PC-9 (cell line): ENCODE data around the gene CAPNS1. TPM values are rescaled to one million over a fixed set of nuclear protein-coding genes. Genes with fewer than 3 reads are reported as not detected.

Experiments used
- BruUV-seq: library from RNA; stranded (reverse); fragments of 400-500 nt; replicated peaks from 2 replicates; lab custom pipeline; 2021; lab: Mats Ljungman, UMichigan
- CTCF ChIA-PET: fragments of 300-600 bp; sonication (Branson Sonifier 250); formaldehyde crosslinking; loops from one replicate; lab custom pipeline; 2022; ENCODE audit warnings: antibody characterized with exemption; lab: Charles Lee
- POLR2A ChIA-PET: fragments of 300-600 bp; sonication (Branson Sonifier 250); formaldehyde crosslinking; loops from one replicate; lab custom pipeline; 2022; ENCODE audit warnings: antibody characterized with exemption; ENCODE audit not compliant: unreplicated experiment; lab: Charles Lee
- DNase-seq, 2 experiments: peaks; one replicate each; pipeline versions ENCODE4 v3.0.0 to v3.0.0-alpha.2; 2015 to 2022; ENCODE audit warnings: mixed read lengths in 1 of 2
- H2AFZ ChIP-seq: fragments of 200-600 bp; sonication (generic); 2 replicates; pipeline ENCODE4 v1.8.1; 2017; ENCODE audit warnings: antibody characterized with exemption
- H3F3A ChIP-seq: fragments of 200-600 bp; sonication (generic); 2 replicates; pipeline ENCODE4 v1.8.1; 2017; ENCODE audit warnings: antibody characterized with exemption, mild to moderate bottlenecking, low read depth; ENCODE audit not compliant: insufficient read depth
- H3K27ac ChIP-seq: fragments of 200-600 bp; sonication (generic); 2 replicates; pipeline ENCODE4 v1.6.1; 2016; ENCODE audit warnings: mixed run types
- H3K27me3 ChIP-seq: fragments of 200-600 bp; sonication (generic); 2 replicates; pipeline ENCODE4 v1.6.1; 2016; ENCODE audit warnings: low read depth, mixed run types; ENCODE audit not compliant: insufficient read depth
- H3K36me3 ChIP-seq: fragments of 200-600 bp; sonication (generic); 2 replicates; pipeline ENCODE4 v1.6.1; 2016; ENCODE audit warnings: low read depth, mixed run types
- H3K4me1 ChIP-seq: fragments of 200-600 bp; sonication (generic); replicated peaks from 2 replicates; pipeline ENCODE4 v1.6.1; 2016; ENCODE audit warnings: mixed run types; ENCODE audit not compliant: insufficient read depth
- H3K4me2 ChIP-seq: fragments of 200-600 bp; sonication (generic); 2 replicates; pipeline ENCODE4 v1.6.1; 2017; ENCODE audit warnings: mixed run types
- H3K4me3 ChIP-seq: fragments of 200-600 bp; sonication (generic); 2 replicates; pipeline ENCODE4 v1.6.1; 2016; ENCODE audit warnings: mixed run types
- H3K79me2 ChIP-seq: fragments of 200-600 bp; sonication (generic); 2 replicates; pipeline ENCODE4 v1.6.1; 2017; ENCODE audit warnings: low read depth, mixed run types
- H3K9me2 ChIP-seq: fragments of 200-600 bp; sonication (generic); 2 replicates; pipeline ENCODE4 v1.8.1; 2017; ENCODE audit warnings: mild to moderate bottlenecking; ENCODE audit not compliant: insufficient read depth
- H3K9me3 ChIP-seq: fragments of 200-600 bp; sonication (generic); 2 replicates; pipeline ENCODE4 v1.8.1; 2016; ENCODE audit warnings: low read depth; ENCODE audit not compliant: insufficient read depth
- H4K20me1 ChIP-seq: fragments of 200-600 bp; sonication (generic); 2 replicates; pipeline ENCODE4 v1.8.1; 2017; ENCODE audit not compliant: insufficient read depth
- EZH2 ChIP-seq: fragments of 200-600 bp; sonication (generic); IDR thresholded peaks from 2 replicates; pipeline ENCODE4 v1.8.0; 2017; ENCODE audit warnings: antibody characterized with exemption, low read depth
- intact Hi-C: fragments of 100-400 bp; cut with micrococcal nuclease; formaldehyde crosslinking; loops from one replicate; pipeline ENCODE4 v1.10.0; 2022; ENCODE audit not compliant: unreplicated experiment
- total RNA-seq: library from RNA; stranded (reverse); gene quantifications from 2 replicates; pipeline ENCODE4 v1.2.3, GENCODE V29; 2021
- TF ChIP-seq, protein P1 (sequence below): fragments of 200-600 bp; sonication (generic); conservative IDR thresholded peaks from 2 replicates; pipeline ENCODE4 v1.6.1; 2017; ENCODE audit warnings: mixed run types, antibody characterized with exemption, mild to moderate bottlenecking, moderate library complexity

CAPNS1 gene
- total RNA-seq, 1 experiment from 2014 or later = 1,177 TPM

DNA sequence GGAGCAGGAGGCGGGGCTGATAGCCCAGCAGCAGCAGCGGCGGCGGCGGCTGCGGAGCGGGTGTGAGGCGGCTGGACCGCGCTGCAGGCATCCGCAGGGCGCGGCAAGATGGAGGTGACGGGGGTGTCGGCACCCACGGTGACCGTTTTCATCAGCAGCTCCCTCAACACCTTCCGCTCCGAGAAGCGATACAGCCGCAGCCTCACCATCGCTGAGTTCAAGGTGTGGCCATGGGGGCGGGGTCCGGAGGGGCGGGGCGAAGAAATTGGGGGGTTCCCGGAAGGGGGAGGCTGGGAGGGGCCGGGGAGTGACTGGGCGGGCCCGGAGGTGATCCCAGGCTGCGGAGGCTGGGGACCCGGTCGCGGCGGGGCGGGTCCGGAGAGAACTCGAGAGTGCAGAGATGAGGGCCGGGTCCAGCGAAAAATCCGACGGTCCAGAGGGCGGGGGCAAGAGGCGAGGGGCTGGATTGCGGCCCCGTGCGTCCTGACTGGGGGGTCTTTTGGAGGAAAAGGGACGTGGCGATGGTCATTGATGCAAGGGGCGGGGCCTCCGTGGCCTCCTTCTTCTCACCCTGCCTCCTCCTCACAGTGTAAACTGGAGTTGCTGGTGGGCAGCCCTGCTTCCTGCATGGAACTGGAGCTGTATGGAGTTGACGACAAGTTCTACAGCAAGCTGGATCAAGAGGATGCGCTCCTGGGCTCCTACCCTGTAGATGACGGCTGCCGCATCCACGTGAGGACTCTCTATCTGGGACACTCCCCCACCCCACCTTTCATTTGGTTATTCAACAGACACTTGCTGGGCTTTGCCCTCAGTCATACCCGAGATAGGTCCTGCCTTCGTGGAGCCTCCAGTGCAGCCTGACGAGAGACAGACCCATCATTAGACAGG, 24.2 kb upstream of the CAPNS1 start, which contains the start of gene TBCB:
TBCB (plus strand) TSS at position 16 of the 891 bp plus-strand sequence; CDS start at position 109, 93 bp downstream.
- Histone ChIP-seq H4K20me1 (no peaks in the 10 kb centered on the region; the same call in 1 of the 2 replicates), H3K79me2 (peaks cover 24% of the 10 kb centered on the region), H3K27me3 (no peaks in the 10 kb centered on the region), H3K36me3 (no peaks in the 10 kb centered on the region), H2AFZ (peak within 1 kb of the TSS; percentile 97), H3K9me3 (no peaks in the 10 kb centered on the region), H3K4me3 (peak within 1 kb of the TSS; percentile 100), H3F3A (peaks cover 18% of the 10 kb centered on the region; the same call in 1 of the 2 replicates), H3K27ac (peak within 1 kb of the TSS; percentile 67), H3K9me2 (no peaks in the 10 kb centered on the region), H3K4me2 (peak within 1 kb of the TSS; percentile 88), H3K4me1 (peaks cover 12% of the 10 kb centered on the region)
- TF ChIP-seq, protein P1, sequence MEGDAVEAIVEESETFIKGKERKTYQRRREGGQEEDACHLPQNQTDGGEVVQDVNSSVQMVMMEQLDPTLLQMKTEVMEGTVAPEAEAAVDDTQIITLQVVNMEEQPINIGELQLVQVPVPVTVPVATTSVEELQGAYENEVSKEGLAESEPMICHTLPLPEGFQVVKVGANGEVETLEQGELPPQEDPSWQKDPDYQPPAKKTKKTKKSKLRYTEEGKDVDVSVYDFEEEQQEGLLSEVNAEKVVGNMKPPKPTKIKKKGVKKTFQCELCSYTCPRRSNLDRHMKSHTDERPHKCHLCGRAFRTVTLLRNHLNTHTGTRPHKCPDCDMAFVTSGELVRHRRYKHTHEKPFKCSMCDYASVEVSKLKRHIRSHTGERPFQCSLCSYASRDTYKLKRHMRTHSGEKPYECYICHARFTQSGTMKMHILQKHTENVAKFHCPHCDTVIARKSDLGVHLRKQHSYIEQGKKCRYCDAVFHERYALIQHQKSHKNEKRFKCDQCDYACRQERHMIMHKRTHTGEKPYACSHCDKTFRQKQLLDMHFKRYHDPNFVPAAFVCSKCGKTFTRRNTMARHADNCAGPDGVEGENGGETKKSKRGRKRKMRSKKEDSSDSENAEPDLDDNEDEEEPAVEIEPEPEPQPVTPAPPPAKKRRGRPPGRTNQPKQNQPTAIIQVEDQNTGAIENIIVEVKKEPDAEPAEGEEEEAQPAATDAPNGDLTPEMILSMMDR = no peak
- no peak for TF ChIP-seq EZH2
- DNase-seq = peak in 1 of 2 experiments; percentile 79
- intact Hi-C loops = loop anchor here (1.0 to 10.0 kb wide), 3 partner anchors 24 to 61 kb away; partner anchors contain the start of genes THAP8 and WDR62
- POLR2A ChIA-PET = interaction anchor here (0.6 to 0.9 kb wide), 3 partner anchors 11 to 1604 kb away, joined by 3 to 9 read pairs (median 3); no protein-coding TSS in a partner anchor
- CTCF ChIA-PET = interaction anchor here (0.5 kb wide), 1 partner anchor 72 kb away, joined by 3 read pairs; no protein-coding TSS in a partner anchor
- no TSS peak for BruUV-seq

DNA sequence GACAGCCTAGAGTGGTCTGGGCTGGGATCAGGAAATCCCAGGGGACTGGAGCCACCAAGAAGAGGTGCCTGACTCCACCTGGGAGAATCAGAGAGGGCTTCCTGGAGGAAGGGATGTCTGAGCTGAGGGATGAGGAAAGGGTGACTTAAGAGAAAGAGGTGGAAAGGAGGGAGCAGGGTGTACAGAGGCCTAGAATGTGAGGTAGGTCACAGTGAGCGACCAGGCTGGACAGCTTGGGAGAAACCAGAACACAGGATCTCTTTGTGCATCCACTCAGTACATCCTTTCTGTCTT, 23.6 kb upstream of the CAPNS1 start:
- ChIA-PET POLR2A (no interaction called here), CTCF (no interaction called here)

More for the DNA sequence above, 23.6 kb upstream of the CAPNS1 start:
- Histone ChIP-seq H4K20me1 (no peaks in the 10 kb centered on the region; the same call in 1 of the 2 replicates), H3K4me3 (peak overlapping the region; percentile 100), H2AFZ (0 out of 2 replicates have a peak overlapping the region, but pooled peaks have one; percentile 82), H3K27me3 (no peaks in the 10 kb centered on the region), H3K4me2 (peak overlapping the region; percentile 79), H3K79me2 (peaks cover 24% of the 10 kb centered on the region), H3K27ac (no peak overlapping the region), H3K36me3 (no peaks in the 10 kb centered on the region), H3K9me2 (no peaks in the 10 kb centered on the region), H3K4me1 (peaks cover 12% of the 10 kb centered on the region), H3F3A (peaks cover 18% of the 10 kb centered on the region; the same call in 1 of the 2 replicates), H3K9me3 (no peaks in the 10 kb centered on the region)
- DNase-seq = no peak
- intact Hi-C loops = loop anchor here (10.0 kb wide), 1 partner anchor 61 kb away; the partner anchor contains the start of genes THAP8 and WDR62
- no peak for TF ChIP-seq EZH2
- TF ChIP-seq, protein P1 = no peak
- no TSS peak for BruUV-seq
